NCI-H187 treated with DMSO at 0.1 percent for 48 hours (cell line): ENCODE data around the gene DGKE.
A peak's percentile ranks its signal among the peaks of the same experiment; 100 is the strongest.

Experiments
- DNase-seq: peaks from one replicate; lab custom pipeline; 2025; lab: John Stamatoyannopoulos, UW

DGKE gene

DNA sequence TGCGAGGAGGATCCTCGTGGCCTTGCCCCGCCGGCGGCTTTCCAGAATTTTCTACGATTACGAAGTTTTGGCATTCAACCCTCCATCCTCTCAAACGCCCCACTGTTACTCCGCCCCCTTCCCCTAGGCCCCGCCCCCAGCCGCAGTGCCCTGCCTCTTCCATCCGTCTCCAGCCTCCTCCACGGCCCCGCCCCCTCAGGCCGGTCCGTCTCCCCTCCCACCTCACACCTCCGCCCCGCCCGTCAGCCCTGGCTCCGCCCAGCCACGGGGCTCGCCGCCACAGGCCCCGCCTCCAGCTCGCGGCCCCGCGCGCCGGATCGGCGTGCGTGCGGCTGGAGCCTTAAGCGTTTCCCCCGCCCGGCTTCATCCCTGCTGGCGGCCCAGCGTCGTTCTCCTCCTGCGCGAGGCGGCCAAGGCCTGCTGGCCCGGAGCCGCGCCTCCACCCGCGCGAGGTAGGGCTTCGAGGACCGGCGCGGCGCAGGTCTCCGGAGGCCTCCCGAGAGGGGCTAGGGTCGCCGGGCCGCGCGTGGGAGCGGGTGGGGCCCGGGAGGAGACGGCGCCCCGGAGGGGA lies at the start of gene DGKE, which contains the start of gene C17orf67:
TSS of gene DGKE (plus strand) at position 343 of the 571 bp plus-strand sequence. CDS start 645 bp downstream, outside the sequence.
TSS of gene C17orf67 (minus strand) at position 112 of the 571 bp plus-strand sequence. CDS start 18,110 bp downstream, outside the sequence.
- DNase-seq, result peak; percentile 55

DNA sequence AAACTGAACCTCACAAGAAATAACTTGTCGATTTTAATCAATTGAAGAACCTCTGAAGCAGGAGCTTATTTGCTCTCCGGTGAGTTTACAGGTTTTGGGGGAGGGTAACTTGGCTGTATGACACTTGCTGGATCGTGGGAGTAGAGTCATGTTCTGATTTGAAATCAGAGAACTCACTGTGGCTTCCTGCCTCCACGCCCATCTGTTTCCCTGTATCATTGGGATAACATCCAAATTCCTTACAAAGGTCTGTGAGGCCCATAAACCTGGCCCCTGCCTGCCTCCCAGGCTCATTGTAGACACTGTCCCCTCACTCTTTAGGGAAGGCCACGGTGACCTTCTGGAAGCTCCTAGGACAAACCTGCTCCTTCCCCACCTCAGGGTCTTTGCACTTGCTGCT lies 48.5 kb upstream of the DGKE start:
- no peak for DNase-seq

DNA sequence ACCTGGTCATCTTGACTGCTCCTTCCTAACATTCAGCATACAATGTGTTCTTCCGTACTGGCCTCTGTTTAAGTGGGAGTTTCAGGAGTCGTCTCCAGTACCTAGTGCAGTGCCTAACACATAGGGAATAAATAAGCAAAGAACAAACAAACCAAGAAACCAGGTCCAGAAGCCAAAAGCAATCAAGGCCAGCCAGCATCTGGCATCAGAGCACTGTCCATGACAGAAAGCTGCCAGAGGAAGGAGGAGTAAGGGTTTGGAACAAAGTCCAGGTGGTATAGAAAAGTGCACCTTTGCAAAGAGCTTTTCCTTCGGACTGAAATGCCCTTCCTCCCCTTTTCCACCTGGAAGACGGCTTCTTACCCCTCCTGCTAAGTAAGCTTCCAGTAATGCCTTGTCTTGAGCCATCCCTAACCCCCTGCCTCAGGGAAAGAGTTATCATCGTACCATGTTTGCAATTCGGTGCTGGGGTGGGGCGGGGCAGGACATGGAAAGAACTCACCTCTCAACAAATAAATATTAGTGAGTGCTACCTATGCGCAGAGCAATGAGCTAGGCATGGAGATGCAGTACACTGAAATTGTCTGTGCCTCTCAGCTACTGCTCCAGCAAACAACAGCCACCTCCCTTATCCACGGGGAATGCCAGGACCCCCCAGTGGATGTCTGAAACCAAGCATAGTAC lies 47.8 kb upstream of the DGKE start:
- DNase-seq, result no peak

DNA sequence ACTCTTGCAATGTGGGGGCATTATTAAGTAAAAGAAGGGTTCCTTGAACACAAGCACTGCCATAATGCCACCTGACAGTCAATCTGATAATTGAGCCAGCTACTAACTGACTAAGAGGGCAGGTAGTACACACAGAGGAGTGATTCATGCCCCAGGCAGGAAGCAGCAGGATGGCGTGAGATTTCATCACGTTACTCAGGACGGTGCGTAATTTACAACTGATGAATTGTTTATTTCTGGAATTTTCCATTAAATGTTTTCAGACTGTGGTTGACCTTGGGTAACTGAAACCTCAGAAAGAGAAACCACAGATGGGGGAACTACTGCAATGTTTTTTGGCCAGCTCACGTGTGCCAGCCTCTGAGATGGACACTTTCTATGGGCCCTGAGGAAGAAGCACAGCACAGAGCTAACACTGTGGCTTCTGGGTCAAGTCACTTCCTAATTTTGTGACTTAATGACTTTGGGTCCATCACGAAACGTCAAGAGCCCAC lies 46.9 kb upstream of the DGKE start:
- DNase-seq, result no peak

DNA sequence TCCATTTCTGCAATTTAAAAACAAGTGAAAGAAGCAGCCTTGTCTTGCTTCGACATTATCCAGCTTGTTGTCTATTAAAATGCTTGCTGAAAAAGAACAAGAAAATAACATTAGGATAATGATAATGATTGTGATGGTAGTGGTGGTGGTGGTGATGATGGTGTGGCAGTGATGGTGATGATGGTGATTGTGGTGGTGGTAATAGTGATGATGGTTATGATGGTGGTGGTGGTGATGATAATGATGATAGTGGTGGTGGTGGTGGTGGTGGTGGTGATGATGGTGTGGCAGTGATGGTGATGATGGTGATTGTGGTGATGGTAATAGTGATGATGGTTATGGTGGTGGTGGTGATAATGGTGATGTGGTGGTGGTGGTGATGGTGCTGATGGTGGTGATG lies 41.7 kb upstream of the DGKE start:
- DNase-seq, result no peak

DNA sequence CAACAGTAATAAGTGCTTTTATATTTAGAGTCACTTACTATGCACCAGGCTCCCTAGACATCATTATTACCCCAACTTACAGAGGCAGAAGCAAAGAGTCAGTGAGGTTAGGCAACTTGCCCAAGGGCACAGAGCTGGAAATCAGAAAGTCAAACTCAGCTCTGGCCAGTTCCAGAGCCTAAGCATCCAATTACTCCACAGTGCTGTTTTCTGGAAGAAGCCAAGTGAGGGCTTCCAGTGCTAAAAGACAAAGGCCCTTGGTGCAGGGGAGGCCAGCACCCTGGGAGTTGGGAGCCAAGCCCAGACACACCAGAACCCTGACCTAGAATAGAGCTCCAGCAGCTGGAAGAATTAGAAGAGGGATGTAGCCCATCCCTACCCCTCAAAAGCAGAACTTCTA lies 40.4 kb upstream of the DGKE start:
- no peak for DNase-seq

DNA sequence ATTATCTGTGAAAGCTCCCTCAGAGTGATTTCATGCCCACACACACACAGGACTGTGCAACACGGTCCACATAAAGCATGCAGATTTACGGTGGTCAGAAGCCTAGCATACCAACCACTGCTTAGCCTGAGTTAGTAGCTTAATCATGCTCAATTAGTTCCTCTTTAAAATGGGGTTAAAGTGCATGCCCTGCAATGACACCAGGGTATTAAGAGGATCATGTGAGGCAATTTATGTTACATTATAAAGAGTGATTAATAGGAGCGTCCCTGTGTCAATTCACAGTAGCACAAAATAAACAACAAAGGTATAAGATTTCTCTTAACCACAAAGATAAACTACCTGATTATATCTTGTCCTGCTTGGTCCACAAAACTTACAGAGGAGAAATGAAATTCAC lies 40.0 kb upstream of the DGKE start:
- DNase-seq, result no peak

DNA sequence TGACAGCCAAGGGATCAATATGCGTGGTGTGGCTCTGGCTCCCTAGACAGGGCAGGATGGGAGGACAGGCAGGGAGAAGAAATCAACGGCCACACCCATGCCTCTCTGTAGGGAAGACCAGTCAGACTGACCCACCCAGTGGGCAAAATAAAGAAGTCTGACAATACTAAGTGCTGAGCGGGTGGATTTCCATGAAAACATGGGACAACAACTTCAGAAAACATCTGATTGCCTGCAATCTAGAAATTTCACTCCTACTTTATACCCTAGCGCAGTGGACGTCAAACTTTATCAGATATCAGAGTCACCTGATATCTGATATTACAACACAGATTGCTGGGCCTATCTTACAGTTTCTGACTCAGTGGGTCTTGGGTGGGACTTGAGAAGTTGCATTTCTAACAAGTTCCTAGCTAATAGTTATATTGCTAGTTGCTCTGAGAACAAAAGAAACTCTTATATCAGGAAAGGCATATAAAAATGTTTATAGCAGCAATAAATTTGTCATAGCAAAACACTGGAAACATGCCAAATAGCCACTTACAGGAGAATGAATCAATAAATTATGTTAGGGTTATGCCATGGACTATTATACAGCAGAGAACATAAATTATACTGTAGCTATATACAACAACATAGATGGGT lies 38.6 kb upstream of the DGKE start:
- no peak for DNase-seq

DNA sequence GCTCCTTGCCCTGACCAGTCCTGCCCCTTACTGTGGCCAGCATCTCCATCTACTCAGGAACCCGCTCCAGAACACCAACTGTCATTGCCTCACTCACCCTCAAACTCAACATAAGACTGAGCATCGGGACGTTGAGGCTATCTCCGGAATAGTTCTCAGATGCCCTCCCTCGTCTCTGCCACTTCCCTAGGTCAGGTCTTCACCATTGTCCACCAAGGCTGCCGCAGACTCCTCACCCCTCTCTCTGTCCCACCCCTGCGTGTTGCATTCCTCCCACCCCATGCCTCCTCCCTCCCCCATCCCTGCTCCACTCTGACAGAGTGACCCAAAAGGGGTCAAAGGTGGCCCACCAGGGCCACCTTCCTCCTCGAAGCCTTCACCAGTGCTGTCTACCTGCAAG lies 37.4 kb upstream of the DGKE start:
- DNase-seq, result no peak

DNA sequence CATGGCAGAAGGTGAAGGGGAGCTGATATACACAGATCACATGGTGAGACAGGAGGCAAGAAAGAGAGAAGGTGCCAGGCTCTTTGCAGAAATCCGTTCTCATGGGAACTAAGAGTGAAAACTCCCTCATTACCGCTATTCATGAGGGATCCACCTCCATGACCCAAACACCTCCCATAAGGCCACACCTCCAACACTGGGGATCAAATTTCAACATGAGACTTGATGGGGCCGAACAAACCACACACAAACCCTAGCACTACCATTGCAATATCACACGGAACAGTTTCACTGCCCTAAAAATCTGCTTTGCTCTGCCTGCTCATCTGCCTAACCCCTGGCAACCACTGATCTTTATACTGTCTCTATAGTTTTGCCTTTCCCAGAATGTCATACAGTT lies 35.0 kb upstream of the DGKE start:
- DNase-seq, result no peak

DNA sequence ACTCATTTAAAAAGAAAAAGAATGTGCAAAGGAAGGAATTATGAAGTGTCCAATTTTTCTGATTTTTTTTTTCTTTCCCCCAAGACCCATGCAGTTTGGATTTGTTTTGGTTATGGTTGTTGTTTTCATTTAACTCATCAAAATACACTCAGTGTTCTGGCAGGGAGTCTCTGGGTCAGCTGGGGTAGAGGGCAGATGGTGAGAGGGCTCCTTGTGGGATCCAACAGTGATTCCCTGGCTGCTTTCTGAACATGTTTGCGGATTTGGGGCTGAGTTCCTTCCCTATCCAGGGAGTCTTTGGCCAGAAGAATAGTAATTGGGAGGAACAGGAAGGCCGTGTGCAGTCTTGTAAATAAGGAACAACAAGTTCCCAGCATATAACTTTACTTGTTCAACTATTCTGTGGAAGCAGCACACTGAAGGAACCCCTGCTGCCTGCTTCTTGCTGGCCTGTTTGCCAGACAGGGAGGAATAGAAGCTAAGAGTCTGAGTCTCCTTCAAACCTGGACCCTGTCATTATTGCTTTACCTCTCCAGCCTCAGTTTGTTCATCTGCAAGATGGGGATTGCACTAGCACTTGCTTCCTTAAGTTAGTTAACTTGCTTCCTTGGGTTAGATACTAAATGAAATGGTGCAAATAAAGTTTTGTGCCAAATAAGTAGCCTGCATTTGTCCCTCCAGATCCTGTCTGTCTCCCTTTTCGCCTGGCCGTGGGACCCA lies 32.3 kb upstream of the DGKE start:
- DNase-seq, result no peak

DNA sequence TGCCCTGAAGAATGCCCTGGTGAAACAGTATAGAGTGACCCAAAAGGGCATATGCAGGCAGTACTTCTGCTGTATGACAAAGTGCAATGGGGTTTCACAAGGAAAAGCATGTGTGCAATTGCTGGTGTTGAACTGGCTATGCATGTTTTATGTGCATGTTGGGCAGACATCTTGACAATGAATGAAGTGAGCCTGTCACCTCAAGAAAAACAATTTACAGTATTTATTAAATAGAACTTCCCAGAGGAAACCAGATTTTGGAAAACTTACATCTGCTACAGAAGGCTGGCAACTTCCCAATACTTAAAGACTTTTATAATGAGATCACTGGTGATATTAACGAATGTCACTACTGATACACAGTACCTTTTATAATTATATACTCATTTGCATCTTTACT lies 30.9 kb upstream of the DGKE start:
- DNase-seq, result no peak

DNA sequence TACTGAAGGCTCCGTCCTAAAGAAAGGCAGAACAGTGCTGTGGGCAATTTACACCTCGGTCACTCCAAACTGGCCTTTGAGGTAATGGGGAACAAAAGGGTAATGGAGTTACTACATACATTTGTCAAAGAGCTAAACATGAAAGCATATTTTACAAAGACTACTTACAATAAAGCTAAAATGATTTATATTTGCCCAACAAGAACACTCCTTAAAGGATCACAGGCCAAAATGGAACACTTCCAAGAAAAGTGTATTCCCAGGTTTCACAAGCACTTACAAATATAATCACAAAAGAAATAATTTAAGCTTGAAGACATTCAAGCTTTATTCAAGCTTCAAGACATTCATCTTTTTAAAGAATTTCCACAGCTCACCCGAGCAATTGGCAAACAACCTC lies 29.5 kb upstream of the DGKE start:
- DNase-seq, result no peak

DNA sequence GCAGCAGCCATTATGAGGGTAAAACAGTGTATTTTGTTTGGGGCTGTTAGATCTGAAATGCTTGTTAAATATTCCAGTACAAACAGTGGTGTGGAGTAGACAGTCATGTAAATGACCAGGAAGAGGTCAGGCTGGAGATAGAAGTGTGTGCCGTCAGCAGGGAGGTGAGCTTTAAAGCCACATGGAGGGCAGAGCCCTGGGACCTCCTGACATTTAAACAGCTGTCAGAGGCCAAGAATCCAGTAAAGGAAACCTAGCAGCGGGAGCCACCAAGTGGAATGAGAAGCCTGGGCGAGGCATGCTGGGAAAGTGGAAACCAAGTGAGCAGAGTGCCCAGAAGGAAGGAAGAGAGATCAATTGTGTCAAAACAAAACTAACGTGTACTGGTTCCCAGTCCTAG lies 27.0 kb upstream of the DGKE start:
- no peak for DNase-seq

DNA sequence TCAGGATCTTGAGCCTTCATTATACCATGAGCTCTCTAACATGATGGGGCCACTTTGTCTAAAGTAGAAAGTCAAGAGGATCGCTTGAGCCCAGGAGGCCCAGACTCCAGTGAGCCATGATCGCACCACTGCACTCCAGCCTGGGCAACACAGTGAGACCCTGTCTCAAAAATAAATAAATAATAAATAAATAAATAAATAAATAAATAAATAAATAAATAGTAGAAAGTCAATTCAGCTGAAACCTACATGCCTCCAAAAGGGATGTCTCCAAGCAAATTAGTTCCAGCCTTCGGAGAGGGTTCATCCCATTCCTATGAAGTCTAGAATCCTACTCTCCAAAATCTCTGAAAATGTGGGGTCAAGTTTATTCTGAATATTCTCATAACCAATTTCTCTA lies 26.2 kb upstream of the DGKE start:
- DNase-seq, result no peak

DNA sequence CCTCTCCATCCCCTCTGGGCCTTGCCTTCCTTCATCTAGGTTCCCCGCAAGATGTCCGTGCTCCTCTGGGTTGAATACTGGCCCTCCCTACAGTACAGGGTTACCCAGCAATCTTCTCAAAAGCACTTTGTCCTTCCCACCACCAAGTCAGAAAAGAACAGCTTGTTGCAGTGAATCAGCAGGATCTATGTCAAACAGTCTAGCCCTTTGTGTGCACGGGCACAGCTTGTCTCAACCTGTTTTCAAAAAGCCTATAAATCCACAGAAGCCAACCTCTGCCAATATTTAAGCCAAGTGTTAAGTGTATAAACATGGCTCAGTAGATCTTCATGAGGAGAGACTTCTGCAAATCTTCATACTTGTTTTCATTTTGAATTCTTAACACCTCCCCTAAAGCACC lies 25.4 kb upstream of the DGKE start:
- DNase-seq, result no peak

DNA sequence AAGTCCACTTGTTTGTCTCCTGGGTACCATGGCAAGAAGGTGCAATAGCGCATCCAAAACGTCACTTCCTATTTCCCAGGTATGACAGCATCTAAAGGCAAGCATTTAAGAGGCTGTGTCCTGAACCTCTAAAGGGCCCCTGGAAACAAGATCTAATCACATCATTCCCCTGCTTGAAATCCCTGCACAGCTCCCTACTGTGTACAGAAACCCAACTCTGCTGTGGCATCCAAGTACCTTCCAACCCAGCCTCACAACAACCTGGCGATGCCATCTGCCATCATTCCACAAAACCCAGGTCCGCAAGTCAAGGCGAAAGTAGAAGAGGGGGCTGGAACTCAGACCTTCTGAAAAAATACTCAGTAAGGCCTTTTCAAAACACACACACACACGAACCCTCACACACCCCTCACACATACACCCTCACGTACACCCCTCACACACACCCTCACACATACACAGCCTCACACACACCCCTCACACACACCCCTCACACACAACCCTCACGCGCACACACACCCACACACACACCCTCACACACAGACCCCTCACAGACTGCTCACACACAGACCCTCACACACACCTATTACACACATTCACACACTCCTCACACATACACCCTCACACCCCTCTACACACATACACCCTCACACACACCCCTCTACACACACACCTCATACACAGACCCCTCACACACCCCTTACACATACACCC lies 24.7 kb upstream of the DGKE start:
- DNase-seq, result no peak

DNA sequence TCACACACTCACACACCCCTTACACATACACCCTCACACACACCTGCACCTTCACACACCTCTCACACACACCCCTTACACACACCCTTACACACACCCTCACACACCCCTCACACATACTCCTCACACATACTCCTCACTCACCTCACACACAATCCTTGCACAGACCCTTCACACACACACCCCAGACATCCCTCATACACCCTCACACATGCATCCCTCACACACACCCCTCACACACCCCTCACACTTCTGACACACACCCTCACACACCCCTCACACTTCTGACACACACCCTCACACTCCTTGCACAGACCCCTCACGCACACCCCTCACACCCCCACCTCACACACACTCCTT lies 24.2 kb upstream of the DGKE start:
- no peak for DNase-seq

DNA sequence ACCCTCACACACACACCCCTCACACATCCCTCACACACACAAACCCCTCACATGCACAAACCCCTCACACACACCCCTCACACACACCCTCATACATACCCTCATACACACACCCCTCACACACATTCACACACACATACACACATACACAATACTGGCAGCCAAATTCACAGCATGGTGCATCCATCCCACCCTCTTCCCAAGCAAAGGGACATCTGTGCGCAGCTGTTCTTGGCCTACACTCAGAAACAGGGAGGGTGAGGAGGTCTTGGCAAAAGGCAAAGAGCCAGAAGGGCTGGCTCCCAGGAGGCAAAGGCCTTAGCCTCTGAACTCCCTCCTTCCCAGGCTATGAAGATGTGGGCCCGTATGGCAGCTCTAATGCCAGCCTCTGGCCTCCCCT lies 23.6 kb upstream of the DGKE start:
- DNase-seq, result no peak

DNA sequence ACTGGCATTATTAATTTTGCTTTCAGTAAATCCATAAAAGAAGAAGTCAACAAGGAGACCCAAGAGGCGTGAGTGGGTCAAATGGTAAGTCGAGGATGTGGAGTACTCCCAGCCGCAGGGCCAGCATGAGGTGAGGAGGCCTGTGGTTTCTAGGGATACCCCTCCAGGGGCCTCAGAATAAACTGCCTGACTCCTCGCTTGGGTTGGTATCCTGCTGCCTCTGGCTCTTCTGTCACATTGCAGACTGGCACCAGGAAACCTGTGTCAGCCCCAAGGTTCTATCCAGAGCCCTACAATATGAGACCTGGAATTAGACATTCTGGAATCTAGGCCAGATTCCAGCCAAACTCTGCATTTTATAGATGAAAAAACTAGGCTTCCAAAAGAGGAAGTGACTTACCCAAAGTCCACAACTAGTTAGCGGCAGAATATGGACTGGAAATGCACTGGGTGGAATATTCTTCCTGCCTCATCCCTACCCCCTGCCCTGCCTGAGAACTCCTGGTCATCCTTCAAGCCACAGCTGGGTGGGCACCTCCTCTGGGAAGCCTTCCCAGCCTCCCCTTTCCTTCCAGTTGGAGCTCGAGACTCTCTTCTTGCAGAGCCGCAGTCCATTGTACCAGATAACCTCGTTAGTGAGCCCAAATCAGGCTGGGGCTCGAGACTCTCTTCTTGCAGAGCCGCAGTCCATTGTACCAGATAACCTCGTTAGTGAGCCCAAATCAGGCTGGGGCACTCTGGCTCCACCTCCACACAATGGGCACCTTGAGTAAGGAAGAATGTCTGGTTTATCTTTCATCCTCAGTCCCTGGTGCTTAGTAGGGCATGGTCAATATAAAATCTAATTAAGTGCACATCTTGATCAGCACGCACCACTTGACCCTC lies 22.8 kb upstream of the DGKE start:
- no peak for DNase-seq

DNA sequence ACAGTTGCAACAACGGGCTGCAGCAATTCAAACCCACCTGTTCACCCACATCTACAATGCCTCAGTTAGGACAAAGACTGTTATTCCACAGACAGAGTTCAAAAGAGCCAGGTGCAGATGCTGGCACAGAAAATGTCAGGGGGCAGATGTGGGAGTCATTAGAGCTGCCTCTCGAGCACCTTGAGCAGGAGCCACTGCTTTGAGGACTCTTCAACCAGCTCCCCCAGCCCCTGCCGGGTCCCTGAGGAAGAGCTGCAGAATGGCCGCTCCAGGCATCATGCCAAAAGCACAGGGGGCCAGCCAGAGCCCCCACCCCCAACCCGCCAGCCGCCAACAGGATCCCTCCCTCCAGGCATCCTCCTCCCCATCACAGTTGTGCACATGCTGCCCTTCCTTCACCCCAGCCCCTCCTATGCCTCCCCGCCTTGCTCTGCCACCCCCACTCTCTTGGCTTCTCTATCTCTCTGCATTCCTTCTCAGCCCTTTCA lies 21.0 kb upstream of the DGKE start:
- DNase-seq, result no peak
